Measurements from ENCODE around the gene PRDM16.
"Not testable (repeated sequence)": the region's sequence is repeated elsewhere in the genome, so short reads cannot be mapped to it uniquely, and the experiment has no call there.

PRDM16 gene

GRCh38 chr1:3084726-3085125 is 15.7 kb downstream of the PRDM16 start:
- DNase-seq, result no peak

- no peak for DNase-seq
Measured at GRCh38 chr1:3085721-3086120, 16.7 kb downstream of the PRDM16 start.

- no peak for DNase-seq
Measured at GRCh38 chr1:3086272-3086974, 17.4 kb downstream of the PRDM16 start.

- no peak for DNase-seq
Measured at GRCh38 chr1:3087049-3087448, 18.0 kb downstream of the PRDM16 start.

GRCh38 chr1:3087946-3088668 is 19.1 kb downstream of the PRDM16 start:
- not testable (repeated sequence) for DNase-seq

- no peak for DNase-seq
Measured at GRCh38 chr1:3089490-3089889, 20.5 kb downstream of the PRDM16 start.

- no peak for DNase-seq
Measured at GRCh38 chr1:3091334-3091733, 22.3 kb downstream of the PRDM16 start.

- DNase-seq, result no peak
Measured at GRCh38 chr1:3092530-3092929, 23.5 kb downstream of the PRDM16 start.

- no peak for DNase-seq
Measured at GRCh38 chr1:3093898-3094626, 25.1 kb downstream of the PRDM16 start.

- no peak for DNase-seq
Measured at GRCh38 chr1:3094863-3095780, 26.1 kb downstream of the PRDM16 start.

GRCh38 chr1:3096345-3096744 is 27.3 kb downstream of the PRDM16 start:
- no peak for DNase-seq

GRCh38 chr1:3097231-3097630 is 28.2 kb downstream of the PRDM16 start:
- no peak for DNase-seq

GRCh38 chr1:3097861-3098260 is 28.9 kb downstream of the PRDM16 start:
- DNase-seq, result no peak

GRCh38 chr1:3099861-3100260 is 30.9 kb downstream of the PRDM16 start:
- no peak for DNase-seq

- no peak for DNase-seq
Measured at GRCh38 chr1:3101124-3101939, 32.3 kb downstream of the PRDM16 start.

GRCh38 chr1:3102641-3103040 is 33.6 kb downstream of the PRDM16 start:
- no peak for DNase-seq

- no peak for DNase-seq
Measured at GRCh38 chr1:3103967-3104677, 35.1 kb downstream of the PRDM16 start.

GRCh38 chr1:3105167-3105863 is 36.3 kb downstream of the PRDM16 start:
- DNase-seq, result no peak

- no peak for DNase-seq
Measured at GRCh38 chr1:3106216-3106615, 37.2 kb downstream of the PRDM16 start.

GRCh38 chr1:3107201-3107600 is 38.2 kb downstream of the PRDM16 start:
- DNase-seq, result no peak

GRCh38 chr1:3109355-3109754 is 40.4 kb downstream of the PRDM16 start:
- no peak for DNase-seq
